PC-9 (cell line): Measurements from ENCODE around the gene FAM3B.

Experiments
- CTCF ChIP-seq: fragments of 200-600 bp; sonication (generic); conservative IDR thresholded peaks from 2 replicates; pipeline ENCODE4 v1.6.1; 2017; ENCODE audit warnings: mixed run types, antibody characterized with exemption, mild to moderate bottlenecking, moderate library complexity
- EZH2 ChIP-seq: fragments of 200-600 bp; sonication (generic); IDR thresholded peaks from 2 replicates; pipeline ENCODE4 v1.8.0; 2017; ENCODE audit warnings: antibody characterized with exemption, low read depth

- TF ChIP-seq CTCF (no peak), EZH2 (no peak)
These were observed 1.6 kb downstream of the FAM3B start for GRCh38 chr21:41318218-41318617.
